Endothelial cell of umbilical vein (primary cell): ENCODE results near the gene CKB. TPM values are rescaled to one million over a fixed set of nuclear protein-coding genes. Genes with fewer than 3 reads are reported as not detected.
A peak's percentile ranks its signal among the peaks of the same experiment; 100 is the strongest.

Source experiments
- BruUV-seq: library from RNA; stranded (reverse); fragments of 400-500 nt; replicated peaks from 2 replicates; lab custom pipeline; 2021; lab: Mats Ljungman, UMichigan
- CTCF ChIA-PET: fragments of 300-600, 350-600 bp; sonication (Branson Sonifier 250); formaldehyde crosslinking; loops from one replicate; lab custom pipeline; 2021; ENCODE audit warnings: antibody characterized with exemption, inconsistent platforms; lab: Charles Lee
- POLR2A ChIA-PET: fragments of 300-600, 350-600 bp; sonication (Branson Sonifier 250); formaldehyde crosslinking; loops from one replicate; lab custom pipeline; 2021; ENCODE audit warnings: antibody characterized with exemption, inconsistent platforms; lab: Charles Lee
- DNase-seq: peaks from one replicate; pipeline ENCODE4 v3.0.0-alpha.2; 2011; ENCODE audit warnings: low read depth, low spot score
- FAIRE-seq: peaks from 2 replicates; lab custom pipeline; 2011; peaks lifted over from hg19 to GRCh38; lab: Jason Lieb, UNC
- H2AFZ ChIP-seq: 2 replicates; pipeline ENCODE4 v1.6.0; 2012; ENCODE audit warnings: low read depth, low read length, control low read depth, inconsistent platforms
- H3K27ac ChIP-seq: 2 replicates; pipeline ENCODE4 v1.5.1; 2011; ENCODE audit warnings: low read depth, mild to moderate bottlenecking, control low read depth, low read length, moderate library complexity; ENCODE audit not compliant: insufficient read depth
- H3K27me3 ChIP-seq, 2 experiments: 2 replicates each; pipeline versions ENCODE4 v1.6.0 to v1.6.1; 2011; ENCODE audit warnings: low read length in 2 of 2, mixed read lengths in 1 of 2; ENCODE audit not compliant: control insufficient read depth in 2 of 2, insufficient read depth in 2 of 2
- H3K36me3 ChIP-seq, 2 experiments: 2 replicates in 1 of 2; 3 replicates in 1 of 2; pipeline ENCODE4 v1.5.1; 2011; ENCODE audit warnings: low read length in 2 of 2, mild to moderate bottlenecking in 1 of 2, moderate library complexity in 1 of 2; ENCODE audit not compliant: control insufficient read depth in 2 of 2, insufficient read depth in 2 of 2; ENCODE audit errors: extremely low read depth in 1 of 2
- H3K4me1 ChIP-seq: 3 replicates; pipeline ENCODE4 v1.5.1; 2011; ENCODE audit warnings: mild to moderate bottlenecking, low read length; ENCODE audit not compliant: control insufficient read depth, insufficient read depth; ENCODE audit errors: extremely low read depth
- H3K4me2 ChIP-seq: 2 replicates; pipeline ENCODE4 v1.6.1; 2011; ENCODE audit warnings: low read length, control low read depth, mixed read lengths; ENCODE audit not compliant: insufficient read depth
- H3K4me3 ChIP-seq, 3 experiments: fragments of 200-600 bp in 1 of 3; sonication (generic), shearing (Covaris generic) in 1 of 3; replicated peaks in 1 of 3; 2 replicates each; pipeline ENCODE4 v1.5.1; 2011 to 2016; ENCODE audit warnings: control low read depth in 3 of 3, low read length in 3 of 3, mild to moderate bottlenecking in 2 of 3, inconsistent platforms in 1 of 3, low read depth in 1 of 3, moderate library complexity in 1 of 3; ENCODE audit not compliant: insufficient read depth in 1 of 3
- H3K79me2 ChIP-seq: 2 replicates; pipeline ENCODE4 v1.6.0; 2012; ENCODE audit warnings: low read length, inconsistent platforms; ENCODE audit not compliant: control insufficient read depth, insufficient read depth
- H3K9ac ChIP-seq: replicated peaks from 2 replicates; pipeline ENCODE3; 2011; ENCODE audit warnings: low read length, control low read depth; ENCODE audit not compliant: insufficient read depth; ENCODE audit errors: extremely low read depth
- H3K9me1 ChIP-seq: replicated peaks from 3 replicates; pipeline ENCODE4 v1.6.0; 2011; ENCODE audit warnings: mild to moderate bottlenecking, low read length; ENCODE audit not compliant: control insufficient read depth, insufficient read depth; ENCODE audit errors: extremely low read depth
- H3K9me3 ChIP-seq: replicated peaks from 2 replicates; pipeline ENCODE4 v1.5.1; 2012; ENCODE audit warnings: low read length, inconsistent platforms; ENCODE audit not compliant: control insufficient read depth, insufficient read depth
- H4K20me1 ChIP-seq: replicated peaks from 2 replicates; pipeline ENCODE3; 2011; ENCODE audit warnings: mild to moderate bottlenecking, low read length; ENCODE audit not compliant: control insufficient read depth, insufficient read depth; ENCODE audit errors: extremely low read depth
- CTCF ChIP-seq, 2 donors: IDR thresholded peaks; 1 replicate in 1 of 2; 2 replicates in 1 of 2; pipeline ENCODE4 v1.5.1; 2011; ENCODE audit warnings: low read length in 2 of 2, mild to moderate bottlenecking in 2 of 2, moderate library complexity in 2 of 2, control low read depth in 1 of 2, inconsistent platforms in 1 of 2, low read depth in 1 of 2; ENCODE audit not compliant: insufficient read depth in 1 of 2; ENCODE audit errors: extremely low read depth in 1 of 2
- GATA2 ChIP-seq: IDR thresholded peaks from 2 replicates; pipeline ENCODE4 v1.7.0; 2011; ENCODE audit warnings: low read depth, mild to moderate bottlenecking, moderate library complexity, mixed read lengths, low read length; ENCODE audit not compliant: insufficient read length, insufficient read depth
- MAX ChIP-seq: IDR thresholded peaks from 2 replicates; pipeline ENCODE4 v1.6.1; 2011; ENCODE audit not compliant: insufficient read depth, insufficient read length
- MYC ChIP-seq: IDR thresholded peaks from one replicate; pipeline ENCODE4 v1.6.1; 2011; ENCODE audit warnings: mild to moderate bottlenecking, low read depth, low read length
- POLR2AphosphoS5 ChIP-seq: IDR thresholded peaks from 2 replicates; pipeline ENCODE4 v1.6.1; 2012; ENCODE audit warnings: low read depth, mild to moderate bottlenecking, control low read depth, low read length, moderate library complexity; ENCODE audit not compliant: insufficient read depth
- dilution Hi-C: fragments of 300-500 bp; cut with MboI; formaldehyde crosslinking; loops from one replicate; pipeline ENCODE4 v1.15.0; 2019; ENCODE audit warnings: low sequenced_read_pairs; ENCODE audit not compliant: extremely low pct_ligation_motif_present
- intact Hi-C: fragments of 100-400 bp; cut with micrococcal nuclease; formaldehyde crosslinking; loops from one replicate; pipeline ENCODE4 v1.10.0; 2022
- polyA plus RNA-seq, 4 experiments: library from polyadenylated mRNA; depleted of rRNA in 3 of 4; stranded (reverse) in 3 of 4; unstranded in 1 of 4; fragments of >200 nt; gene quantifications; 2 replicates each; pipeline versions ENCODE4 v1.2.1 to v1.2.3, GENCODE V29; 2011 to 2012; ENCODE audit warnings: missing spikeins in 1 of 4
- total RNA-seq: library from RNA; stranded (reverse); gene quantifications from 2 replicates; pipeline ENCODE4 v1.2.3, GENCODE V29; 2021

The CKB gene
- total and polyA plus RNA-seq, 2 donors (not counting 3 experiments of a cell fraction or from before 2014, with no cell fraction given), result 4.0 to 6.9 TPM

GRCh38 chr14:103528587-103529382, 6.2 kb upstream of the CKB start, which contains the start of gene TRMT61A:
TRMT61A (plus strand) TSS chr14:103529196; CDS start chr14:103529979, 783 bp downstream.
- POLR2A ChIA-PET, result interaction anchor here (0.9 to 1.4 kb wide), 2 partner anchors 12 to 33 kb away, joined by 3 read pairs; partner anchors contain the start of gene BAG5
- Histone ChIP-seq H3K9me1 (no peaks in the 10 kb centered on the region), H3K27me3 (peaks cover 6% of the 10 kb centered on the region in 2 experiments), H3K79me2 (peaks cover 21% of the 10 kb centered on the region), H3K9ac (peak within 1 kb of the TSS; percentile 74), H4K20me1 (no peaks in the 10 kb centered on the region), H3K4me2 (peak within 1 kb of the TSS; percentile 75), H3K27ac (peak within 1 kb of the TSS; percentile 43), H3K9me3 (no peaks in the 10 kb centered on the region), H3K4me1 (peaks cover 8% of the 10 kb centered on the region), H3K4me3 (peak within 1 kb of the TSS; percentile 73 to 94 (median 78)), H3K36me3 (peaks cover 0 to 2% of the 10 kb centered on the region in 2 experiments), H2AFZ (peak within 1 kb of the TSS; percentile 91)
- DNase-seq (peak; percentile 49), FAIRE-seq (peak; percentile 86)
- intact Hi-C loops (loop anchor here (5.0 kb wide), 1 partner anchor 34 kb away; the partner anchor contains the start of genes BAG5 and COA8), dilution Hi-C loops (no loop called here)
- TF ChIP-seq CTCF (IDR thresholded peaks at IDR 0.05; ENCODE audit: extremely low read depth in 1 of 2, insufficient read depth in 1 of 2, low read depth in 1 of 2, low read length in 2 of 2) (no peak), GATA2 (no peak), MYC (peak; percentile 44), POLR2AphosphoS5 (peak; percentile 73), MAX (peak; percentile 84)
- CTCF ChIA-PET, result interaction anchor here (1.1 to 4.8 kb wide), 4 partner anchors 10 to 29 kb away, joined by 3 to 49 read pairs (median 4); no protein-coding TSS in a partner anchor
- TSS peak; percentile 89 for BruUV-seq
